HUES64 (cell line): Measurements from ENCODE around the gene PACRG.

Source experiments
- H3K27ac ChIP-seq: 2 replicates; pipeline ENCODE4 v1.7.0; 2013; ENCODE audit warnings: low read depth, low read length, inconsistent platforms
- H3K27me3 ChIP-seq: 2 replicates; pipeline ENCODE4 v1.6.1; 2013; ENCODE audit warnings: mild to moderate bottlenecking, low read length; ENCODE audit not compliant: insufficient read depth
- H3K36me3 ChIP-seq: 2 replicates; pipeline ENCODE4 v1.6.1; 2013; ENCODE audit warnings: mild to moderate bottlenecking, low read length; ENCODE audit not compliant: insufficient read depth
- H3K4me1 ChIP-seq: 2 replicates; pipeline ENCODE4 v1.6.1; 2013; ENCODE audit warnings: mild to moderate bottlenecking, low read length, moderate library complexity; ENCODE audit not compliant: insufficient read depth
- H3K4me3 ChIP-seq: 2 replicates; pipeline ENCODE4 v1.5.1; 2013; ENCODE audit warnings: mild to moderate bottlenecking, low read length, moderate library complexity
- H3K9ac ChIP-seq: 2 replicates; pipeline ENCODE4 v1.6.1; 2013; ENCODE audit warnings: mild to moderate bottlenecking, low read depth, low read length
- H3K9me3 ChIP-seq: 2 replicates; pipeline ENCODE4 v1.6.1; 2013; ENCODE audit warnings: low read depth, low read length; ENCODE audit not compliant: insufficient read depth
- WGBS: fragments of 150-250, 120-280 bp; methylation state at CpG from one replicate; pipeline ENCODE4 v1.1.7; 2013; ENCODE audit warnings: missing lambda C conversion rate; 5-methylcytosine and 5-hydroxymethylcytosine counted together

The PACRG gene

GRCh38 chr6:163085426-163085825 is 357.7 kb downstream of the PACRG start:
- 40% methylated on average over 5 of the region's 5 CpGs for WGBS
- peaks cover 40% of the 10 kb centered on the region for H3K4me1 ChIP-seq
- H3K27me3 ChIP-seq = no peaks in the 10 kb centered on the region
- no peaks in the 10 kb centered on the region for H3K9me3 ChIP-seq
- no peaks in the 10 kb centered on the region for H3K36me3 ChIP-seq
- H3K27ac ChIP-seq = no peak overlapping the region
- H3K9ac ChIP-seq = no peak overlapping the region
- no peak overlapping the region for H3K4me3 ChIP-seq

- Histone ChIP-seq H3K4me1 (peaks cover 40% of the 10 kb centered on the region), H3K36me3 (no peaks in the 10 kb centered on the region), H3K27me3 (no peaks in the 10 kb centered on the region), H3K9me3 (no peaks in the 10 kb centered on the region), H3K4me3 (no peak overlapping the region), H3K27ac (no peak overlapping the region), H3K9ac (no peak overlapping the region)
- WGBS = 91% methylated on average over 7 of the region's 8 CpGs
Measured at GRCh38 chr6:163085861-163086623, 358.3 kb downstream of the PACRG start.

- H3K4me3 ChIP-seq = no peak overlapping the region
- WGBS = 80% methylated on average over 1 of the region's 1 CpG
- H3K9me3 ChIP-seq = no peaks in the 10 kb centered on the region
- no peak overlapping the region for H3K27ac ChIP-seq
- no peaks in the 10 kb centered on the region for H3K36me3 ChIP-seq
- H3K27me3 ChIP-seq = no peaks in the 10 kb centered on the region
- peaks cover 40% of the 10 kb centered on the region for H3K4me1 ChIP-seq
- H3K9ac ChIP-seq = no peak overlapping the region
Measured at GRCh38 chr6:163086624-163086920, 358.8 kb downstream of the PACRG start.

- Histone ChIP-seq H3K9me3 (no peaks in the 10 kb centered on the region), H3K9ac (no peak overlapping the region), H3K36me3 (no peaks in the 10 kb centered on the region), H3K4me1 (peaks cover 30% of the 10 kb centered on the region), H3K27ac (no peak overlapping the region), H3K4me3 (no peak overlapping the region), H3K27me3 (no peaks in the 10 kb centered on the region)
Measured at GRCh38 chr6:163087981-163088380, 360.2 kb downstream of the PACRG start.

- Histone ChIP-seq H3K4me1 (peaks cover 12% of the 10 kb centered on the region; the same call in 1 of the 2 replicates), H3K9ac (no peak overlapping the region), H3K36me3 (no peaks in the 10 kb centered on the region), H3K27me3 (no peaks in the 10 kb centered on the region), H3K9me3 (no peaks in the 10 kb centered on the region), H3K4me3 (no peak overlapping the region), H3K27ac (no peak overlapping the region)
- 93% methylated on average over 7 of the region's 7 CpGs for WGBS
Measured at GRCh38 chr6:163092876-163093275, 365.1 kb downstream of the PACRG start.

GRCh38 chr6:163094881-163095280 is 367.1 kb downstream of the PACRG start:
- H3K9ac ChIP-seq = no peak overlapping the region
- no peaks in the 10 kb centered on the region for H3K36me3 ChIP-seq
- peaks cover 18% of the 10 kb centered on the region; the same call in 1 of the 2 replicates for H3K4me1 ChIP-seq
- H3K27ac ChIP-seq = no peak overlapping the region
- WGBS = 92% methylated on average over 5 of the region's 5 CpGs
- H3K9me3 ChIP-seq = no peaks in the 10 kb centered on the region
- no peaks in the 10 kb centered on the region for H3K27me3 ChIP-seq
- H3K4me3 ChIP-seq = no peak overlapping the region

GRCh38 chr6:163095401-163095800 is 367.6 kb downstream of the PACRG start:
- Histone ChIP-seq H3K36me3 (no peaks in the 10 kb centered on the region), H3K4me1 (peaks cover 18% of the 10 kb centered on the region; the same call in 1 of the 2 replicates), H3K9ac (no peak overlapping the region), H3K27me3 (no peaks in the 10 kb centered on the region), H3K27ac (no peak overlapping the region), H3K9me3 (no peaks in the 10 kb centered on the region), H3K4me3 (no peak overlapping the region)
- WGBS = 95% methylated on average over 9 of the region's 9 CpGs

GRCh38 chr6:163098827-163099479 is 371.2 kb downstream of the PACRG start:
- peak overlapping the region; percentile 83; the same call in 1 of the 2 replicates for H3K27ac ChIP-seq
- H3K36me3 ChIP-seq = no peaks in the 10 kb centered on the region
- H3K4me3 ChIP-seq = no peak overlapping the region
- H3K4me1 ChIP-seq = peaks cover 11% of the 10 kb centered on the region; the same call in 1 of the 2 replicates
- no peaks in the 10 kb centered on the region for H3K27me3 ChIP-seq
- 91% methylated on average over 8 of the region's 8 CpGs for WGBS
- H3K9ac ChIP-seq = no peak overlapping the region
- H3K9me3 ChIP-seq = no peaks in the 10 kb centered on the region

GRCh38 chr6:163099621-163100171 is 371.9 kb downstream of the PACRG start:
- no peaks in the 10 kb centered on the region for H3K27me3 ChIP-seq
- 81% methylated on average over 27 of the region's 27 CpGs for WGBS
- no peaks in the 10 kb centered on the region for H3K36me3 ChIP-seq
- no peak overlapping the region for H3K9ac ChIP-seq
- H3K27ac ChIP-seq = peak overlapping the region; percentile 83; the same call in 1 of the 2 replicates
- no peaks in the 10 kb centered on the region for H3K9me3 ChIP-seq
- no peak overlapping the region for H3K4me3 ChIP-seq
- peaks cover 7% of the 10 kb centered on the region; the same call in 1 of the 2 replicates for H3K4me1 ChIP-seq

GRCh38 chr6:163100259-163100658 is 372.5 kb downstream of the PACRG start:
- Histone ChIP-seq H3K4me3 (no peak overlapping the region), H3K27me3 (no peaks in the 10 kb centered on the region), H3K9me3 (no peaks in the 10 kb centered on the region), H3K36me3 (no peaks in the 10 kb centered on the region), H3K9ac (no peak overlapping the region), H3K27ac (peak overlapping the region; percentile 81; the same call in 1 of the 2 replicates), H3K4me1 (peaks cover 7% of the 10 kb centered on the region; the same call in 1 of the 2 replicates)
- 97% methylated on average over 27 of the region's 27 CpGs for WGBS

GRCh38 chr6:163113358-163113962 is 385.7 kb downstream of the PACRG start:
- H3K27me3 ChIP-seq = no peaks in the 10 kb centered on the region
- H3K4me1 ChIP-seq = no peaks in the 10 kb centered on the region
- no peak overlapping the region for H3K9ac ChIP-seq
- WGBS = 100% methylated on average over 1 of the region's 2 CpGs
- no peak overlapping the region for H3K27ac ChIP-seq
- H3K36me3 ChIP-seq = no peaks in the 10 kb centered on the region
- no peak overlapping the region for H3K4me3 ChIP-seq
- H3K9me3 ChIP-seq = peaks cover 15% of the 10 kb centered on the region
